ENCODE results near the gene RPL36A.

The RPL36A gene

DNA sequence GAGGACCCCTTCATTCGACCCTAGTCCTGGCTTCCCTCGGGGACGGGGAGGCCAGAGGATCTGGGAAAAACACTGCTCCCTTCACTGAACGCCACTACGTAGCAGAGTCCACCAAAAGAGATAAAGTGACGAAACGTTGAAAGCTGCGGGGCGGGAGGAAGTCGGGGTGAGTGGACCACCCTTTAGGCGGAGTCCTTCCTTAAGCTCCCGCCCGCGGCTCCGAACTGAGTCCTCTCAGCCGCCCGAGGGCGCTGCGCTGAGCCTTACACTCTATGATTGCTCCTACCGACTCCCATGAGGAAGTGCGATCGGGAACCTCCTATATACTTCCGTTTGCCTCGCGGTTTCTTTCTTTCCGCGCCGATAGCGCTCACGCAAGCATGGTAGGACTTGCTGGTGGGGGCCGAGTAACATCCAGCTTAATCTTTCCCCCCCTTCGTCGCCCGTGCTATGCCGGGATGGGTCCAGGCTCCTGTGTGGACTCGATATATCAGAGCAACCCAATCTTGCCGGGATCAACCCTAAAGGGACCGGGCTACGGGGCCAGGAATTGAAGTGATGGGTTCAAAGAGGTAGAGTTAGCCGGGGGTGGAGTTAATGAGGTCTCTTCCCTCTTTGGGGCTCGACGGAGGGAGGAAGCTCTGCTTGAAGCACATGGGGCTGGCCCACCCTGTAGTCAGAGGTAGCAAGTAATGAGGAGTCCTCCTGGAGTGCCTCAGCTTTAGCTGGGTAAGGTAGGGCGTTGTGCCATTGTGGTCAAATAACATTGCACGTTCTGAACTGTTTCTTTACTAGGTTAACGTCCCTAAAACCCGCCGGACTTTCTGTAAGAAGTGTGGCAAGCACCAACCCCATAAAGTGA, at the start of gene RPL36A:
TSS of gene RPL36A (plus strand) at position 348 of the 862 bp plus-strand sequence. CDS start at position 381, 33 bp downstream.
- DNase-seq: peak; percentile 96

DNA sequence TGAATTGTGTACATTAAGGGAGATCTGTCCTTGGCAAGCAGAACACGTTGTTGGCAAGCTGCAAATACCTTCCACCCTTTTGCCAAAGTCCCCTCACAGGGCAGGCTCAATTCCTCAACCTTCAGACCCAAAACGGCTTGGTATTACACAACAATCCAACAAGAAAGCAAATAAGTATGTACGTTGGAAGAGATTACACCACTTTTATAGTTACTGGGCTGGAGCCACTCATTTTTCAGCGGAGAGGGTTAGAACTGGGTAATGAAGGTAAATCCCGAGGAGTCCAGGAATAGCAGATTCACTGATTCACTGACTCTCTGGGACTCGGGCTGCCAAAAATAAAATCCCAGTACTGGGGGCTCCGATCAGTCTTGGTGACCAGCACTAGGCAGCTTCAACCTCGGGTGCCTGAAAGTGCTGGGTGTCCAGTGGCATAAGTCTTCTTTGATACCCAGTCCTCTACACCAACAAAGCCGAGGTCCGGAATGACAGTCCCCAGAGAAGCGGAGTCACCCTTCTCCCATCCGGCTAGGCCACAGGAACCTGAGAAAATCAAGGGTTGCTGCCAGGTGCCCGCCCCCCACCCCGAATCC, 42.9 kb upstream of the RPL36A start:
- no peak for DNase-seq

DNA sequence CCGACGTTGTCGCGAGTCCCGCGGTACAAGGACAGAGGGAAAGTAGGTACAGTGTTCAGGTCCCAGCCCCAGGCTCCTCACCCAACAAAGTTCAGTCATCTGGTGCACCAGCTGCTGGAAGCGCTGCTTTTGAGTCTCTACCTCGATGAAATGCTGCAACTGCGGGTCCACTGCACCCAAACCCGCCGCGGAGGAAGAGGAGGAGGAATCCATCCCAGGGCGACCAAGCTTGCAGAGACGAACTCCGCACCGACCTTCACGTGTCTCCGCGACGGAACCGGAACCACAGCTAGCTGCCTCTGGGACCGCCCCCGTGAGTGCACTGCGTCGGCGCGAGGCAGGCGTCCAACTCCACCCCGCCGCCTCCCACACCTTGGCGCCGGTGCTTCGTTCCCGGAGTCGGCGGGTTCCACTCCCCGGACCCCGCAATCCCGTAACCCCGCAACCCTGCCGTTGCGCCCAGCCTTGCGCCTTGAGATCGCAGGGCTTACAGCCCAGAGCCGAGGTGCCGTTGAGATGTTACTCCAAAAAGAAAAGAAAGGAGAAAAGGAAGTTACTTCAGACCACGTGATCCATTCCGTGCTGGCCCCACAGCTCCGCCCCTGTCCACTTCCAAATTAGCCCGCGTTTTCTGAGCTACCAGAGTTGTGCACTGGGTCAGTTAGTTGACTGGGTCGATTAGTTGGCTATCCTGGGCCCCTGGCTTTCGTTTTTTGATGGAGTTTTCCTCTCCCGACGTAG, 42.2 kb upstream of the RPL36A start, which contains the start of gene TIMM8A:
TSS of gene TIMM8A (minus strand) at position 291 of the 741 bp plus-strand sequence. CDS start at position 213, 78 bp downstream.
- peak; percentile 87 for DNase-seq

DNA sequence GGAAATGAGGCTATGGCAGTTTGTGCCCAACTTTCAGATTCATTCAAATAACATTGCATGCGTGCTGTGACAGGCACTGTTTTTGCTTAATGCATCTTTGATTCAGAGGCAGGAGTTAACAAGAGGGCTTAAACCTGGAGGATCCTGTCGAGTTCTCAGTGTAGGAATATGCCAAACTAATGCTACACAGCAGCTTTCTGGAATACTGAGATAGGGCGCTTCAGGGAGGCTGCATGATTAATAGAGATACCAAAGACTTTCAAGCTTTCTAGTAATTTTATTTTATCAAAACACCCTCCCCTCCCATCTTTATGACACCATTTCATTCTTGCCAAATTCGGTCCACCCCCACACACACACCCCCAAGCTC, 41.6 kb upstream of the RPL36A start:
- DNase-seq: no peak

DNA sequence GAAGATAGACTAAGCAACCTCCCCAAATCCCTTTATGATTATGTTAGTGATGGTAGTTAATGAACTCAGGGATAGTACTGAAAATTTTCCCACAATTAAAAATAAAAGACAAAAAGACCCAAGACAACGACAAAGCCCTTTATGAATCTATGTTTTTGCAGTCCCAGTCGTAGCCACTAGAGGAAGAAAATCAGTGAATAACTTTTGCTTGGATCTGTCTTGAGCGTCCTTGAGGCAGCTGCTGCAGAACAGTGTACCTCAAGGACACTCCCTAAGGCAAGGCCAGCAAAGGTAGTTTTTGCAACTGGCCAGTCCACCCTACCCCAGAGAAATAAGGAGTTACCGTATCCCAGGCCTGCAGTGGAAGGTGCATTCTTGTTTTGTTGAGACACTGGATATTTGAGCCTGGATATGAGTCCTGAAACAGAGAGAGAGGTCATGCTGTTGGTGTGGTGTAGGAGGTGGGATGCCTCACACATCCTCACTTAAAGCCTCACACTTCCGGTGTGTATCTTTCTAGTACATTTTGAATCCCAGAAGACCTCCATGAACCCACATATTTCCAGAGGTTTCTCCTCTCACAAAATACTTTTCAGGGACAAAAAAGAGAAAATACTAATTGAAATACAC, 33.5 kb upstream of the RPL36A start:
- DNase-seq: no peak

DNA sequence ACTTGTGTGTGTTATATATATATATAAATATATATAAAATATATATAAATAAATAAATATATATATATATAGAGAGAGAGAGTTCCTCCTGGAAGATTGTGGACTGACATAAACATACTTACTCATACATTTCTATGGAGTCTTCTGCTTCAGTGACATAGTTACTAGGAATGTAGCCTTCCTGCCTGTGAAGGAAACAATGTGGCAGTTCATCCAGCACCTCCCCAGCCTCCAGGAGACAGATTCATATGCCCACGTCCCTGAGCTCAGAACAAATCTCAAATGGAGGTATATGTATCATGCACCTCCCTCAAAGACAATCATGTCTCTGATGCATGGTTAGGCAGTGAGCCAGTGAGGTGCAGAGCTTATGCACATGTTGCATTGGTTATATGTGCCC, 30.8 kb upstream of the RPL36A start:
- no peak for DNase-seq

DNA sequence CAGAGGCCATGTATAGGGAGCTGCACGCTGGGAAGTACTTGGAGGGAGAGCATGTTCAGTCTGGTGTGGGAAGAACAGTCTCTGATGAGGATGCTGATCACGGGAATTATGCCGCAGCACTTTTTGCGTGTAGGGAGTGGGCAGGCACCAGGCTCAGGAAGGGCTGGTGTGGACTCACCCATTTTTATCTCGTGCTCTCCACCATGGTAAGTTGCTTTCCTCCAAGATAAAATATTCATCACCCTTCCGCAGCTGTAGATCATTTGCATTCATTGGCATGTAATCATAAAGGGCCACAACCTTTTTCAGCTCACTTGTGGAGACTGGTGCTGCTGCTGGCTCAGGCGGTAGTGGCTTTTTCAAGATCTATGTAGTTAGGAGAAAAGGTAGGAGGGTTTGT, 30.4 kb upstream of the RPL36A start:
- DNase-seq: no peak

DNA sequence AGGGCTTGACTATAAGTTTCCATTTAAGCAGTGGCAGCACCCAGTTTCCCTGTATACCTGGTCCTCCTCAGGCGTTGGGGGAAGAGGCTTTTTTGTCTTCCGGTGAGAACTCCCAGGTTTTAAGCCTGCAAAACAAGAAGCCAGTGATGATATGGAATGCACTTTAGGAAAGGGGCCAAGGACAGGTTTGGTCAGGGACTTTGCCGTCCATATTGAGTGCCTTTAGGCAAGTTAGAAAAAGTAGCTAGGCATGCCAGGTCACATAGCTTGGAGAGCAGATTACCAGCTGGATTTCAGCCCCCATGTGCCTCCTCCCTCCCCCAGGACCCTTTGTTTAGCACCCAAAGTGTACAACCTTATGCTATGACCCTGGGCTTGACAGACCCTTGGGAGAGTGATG, 28.7 kb upstream of the RPL36A start:
- no peak for DNase-seq

DNA sequence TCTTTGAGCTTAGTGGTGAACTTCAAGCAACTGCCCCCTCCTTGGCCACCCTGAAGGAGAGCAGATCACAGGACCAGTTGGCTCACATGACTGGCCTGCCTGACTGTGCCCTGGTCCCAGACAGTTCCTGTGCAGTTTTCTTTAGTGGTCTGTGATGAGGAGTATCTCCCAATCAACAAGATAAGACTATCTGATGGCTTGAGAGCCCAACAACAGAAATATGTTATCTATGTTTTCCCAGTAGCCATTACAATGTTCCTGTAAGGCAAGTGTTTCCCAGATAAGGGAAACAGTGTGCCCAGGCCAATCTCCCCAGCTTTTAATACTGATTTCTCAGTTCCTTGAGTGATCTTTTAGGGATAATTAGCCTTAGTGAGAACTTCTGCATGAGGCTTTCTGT, 28.1 kb upstream of the RPL36A start:
- no peak for DNase-seq

DNA sequence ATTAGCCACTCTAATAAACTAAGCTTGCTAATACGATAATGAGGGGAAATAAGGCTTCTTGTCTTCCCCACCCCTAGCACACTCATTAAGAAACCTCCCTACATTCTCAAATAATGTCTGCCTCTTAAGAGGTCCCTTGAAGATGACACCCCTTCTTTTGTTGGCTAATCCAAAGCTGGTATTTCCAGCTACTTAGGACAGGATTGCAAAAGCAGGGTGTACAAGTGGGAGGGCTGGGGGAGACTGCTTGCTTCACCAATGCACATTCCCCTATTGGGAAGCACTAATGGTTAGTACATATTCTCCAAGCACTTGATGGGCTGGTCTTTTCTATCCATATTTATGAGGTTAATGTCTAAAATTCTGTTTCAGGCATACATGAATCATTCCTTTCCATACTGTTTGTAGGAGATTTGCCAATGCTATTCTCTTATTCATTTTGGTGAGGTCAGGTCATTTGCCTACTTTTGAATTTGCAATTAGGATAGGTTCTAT, 25.5 kb upstream of the RPL36A start:
- no peak for DNase-seq

DNA sequence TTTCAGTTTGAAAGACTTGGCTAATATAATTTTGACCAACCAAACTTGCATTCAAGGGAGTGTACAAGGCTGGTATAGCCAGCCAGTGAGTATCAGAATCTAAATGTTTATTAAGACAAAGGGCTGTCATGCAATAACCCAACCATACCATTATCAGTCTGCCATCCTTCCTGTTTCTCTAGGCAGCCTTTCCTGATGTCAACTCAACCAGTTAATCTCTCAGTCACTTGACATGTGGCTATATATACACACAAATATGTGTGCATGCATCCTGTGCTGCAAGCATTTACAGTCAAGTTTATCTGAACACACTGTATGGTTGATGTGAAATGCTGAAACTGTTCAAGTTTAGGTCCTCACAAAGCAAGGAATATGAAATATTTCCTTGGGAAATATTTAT, 22.0 kb upstream of the RPL36A start:
- DNase-seq: no peak

DNA sequence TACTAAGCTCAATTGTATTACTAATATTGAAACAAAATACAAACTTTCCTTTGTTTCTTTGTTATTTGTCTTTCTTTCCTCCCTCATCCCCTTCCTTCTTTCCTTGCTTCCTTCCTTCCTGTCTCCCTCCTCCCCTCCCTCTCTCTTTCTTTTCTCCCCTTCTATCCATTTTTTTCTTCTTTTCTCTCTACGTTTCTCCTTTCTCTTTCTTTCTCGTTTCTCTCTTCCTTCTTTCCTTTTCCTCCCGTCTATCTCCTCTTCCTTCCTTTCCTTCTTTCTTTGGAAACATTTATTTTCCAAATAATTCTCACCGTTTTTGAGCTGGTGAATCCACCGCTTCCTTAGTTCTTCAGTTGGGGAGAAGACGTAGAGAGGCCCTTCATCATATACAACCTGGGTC, 21.1 kb upstream of the RPL36A start:
- DNase-seq: no peak

DNA sequence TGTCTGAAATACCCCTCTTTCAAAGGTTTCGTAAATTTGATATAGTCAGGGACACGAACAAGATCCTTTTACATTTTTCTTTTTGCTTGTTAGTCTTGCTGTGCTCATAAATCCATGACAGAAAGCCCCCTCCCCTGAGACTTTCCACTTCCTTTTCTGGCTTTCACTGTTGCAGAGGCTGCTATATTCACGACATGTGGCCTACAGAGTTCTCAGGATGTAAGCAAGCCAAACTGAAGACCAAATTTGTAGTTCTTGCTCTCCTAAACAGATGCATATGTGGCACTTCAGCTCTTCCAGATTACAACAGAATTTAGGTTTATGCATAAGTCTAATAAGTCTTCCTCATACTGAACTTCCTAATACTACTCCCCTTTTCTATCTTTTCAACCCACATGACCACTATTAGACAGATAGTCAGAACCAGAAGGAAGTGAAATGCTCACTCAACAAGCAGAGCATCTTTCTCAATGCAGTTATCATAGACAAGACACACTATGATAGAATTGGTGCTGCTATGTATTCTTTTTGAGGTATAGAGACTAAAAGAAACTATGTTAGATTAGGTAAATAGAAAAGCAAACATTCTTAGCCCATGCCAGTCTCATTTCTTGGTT, 19.8 kb upstream of the RPL36A start:
- no peak for DNase-seq

DNA sequence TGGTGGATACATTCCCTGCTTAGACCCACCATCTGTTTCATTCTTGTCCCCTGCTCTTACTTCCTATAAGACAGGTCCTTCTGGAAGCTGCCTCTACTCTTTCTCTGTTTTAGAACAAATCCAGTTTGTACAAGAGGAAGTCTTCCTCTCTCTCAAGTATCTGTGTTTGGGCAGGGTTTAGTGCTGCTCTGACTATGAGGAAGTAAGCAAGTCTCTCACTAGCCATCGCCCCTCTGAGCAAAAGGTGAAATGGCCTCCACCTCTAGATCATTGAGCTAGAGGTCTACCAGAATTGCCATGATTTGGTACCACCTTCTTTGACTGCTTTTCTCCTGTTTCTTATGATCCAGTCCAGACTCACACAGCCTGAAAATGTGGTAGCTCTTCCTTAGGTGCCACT, 13.3 kb upstream of the RPL36A start:
- DNase-seq: no peak

DNA sequence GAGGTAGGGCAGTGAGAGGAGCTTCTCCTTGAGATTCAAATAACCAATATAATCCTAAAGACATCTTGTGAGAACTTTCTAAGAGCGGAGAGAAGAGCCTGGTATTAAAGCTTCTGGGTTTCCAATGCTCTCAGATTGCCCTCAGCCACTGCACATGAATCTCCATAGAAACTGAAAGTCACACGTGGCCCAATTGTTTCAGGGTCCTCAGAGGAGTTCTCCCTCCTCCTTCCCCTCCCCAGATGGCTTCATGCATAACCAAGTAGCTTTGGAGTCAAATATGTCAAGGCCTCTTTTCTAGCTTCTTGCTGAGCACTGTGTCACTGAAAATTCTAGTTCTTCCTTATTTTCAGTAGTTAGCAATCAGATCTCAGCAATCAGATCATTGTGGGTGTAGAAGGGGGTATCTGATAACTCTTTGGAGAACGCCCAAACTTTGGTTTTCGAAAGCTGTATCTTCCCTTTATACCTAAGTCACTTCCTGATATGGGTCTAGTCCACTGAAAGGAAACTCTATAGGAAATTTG, 7.1 kb upstream of the RPL36A start:
- no peak for DNase-seq

DNA sequence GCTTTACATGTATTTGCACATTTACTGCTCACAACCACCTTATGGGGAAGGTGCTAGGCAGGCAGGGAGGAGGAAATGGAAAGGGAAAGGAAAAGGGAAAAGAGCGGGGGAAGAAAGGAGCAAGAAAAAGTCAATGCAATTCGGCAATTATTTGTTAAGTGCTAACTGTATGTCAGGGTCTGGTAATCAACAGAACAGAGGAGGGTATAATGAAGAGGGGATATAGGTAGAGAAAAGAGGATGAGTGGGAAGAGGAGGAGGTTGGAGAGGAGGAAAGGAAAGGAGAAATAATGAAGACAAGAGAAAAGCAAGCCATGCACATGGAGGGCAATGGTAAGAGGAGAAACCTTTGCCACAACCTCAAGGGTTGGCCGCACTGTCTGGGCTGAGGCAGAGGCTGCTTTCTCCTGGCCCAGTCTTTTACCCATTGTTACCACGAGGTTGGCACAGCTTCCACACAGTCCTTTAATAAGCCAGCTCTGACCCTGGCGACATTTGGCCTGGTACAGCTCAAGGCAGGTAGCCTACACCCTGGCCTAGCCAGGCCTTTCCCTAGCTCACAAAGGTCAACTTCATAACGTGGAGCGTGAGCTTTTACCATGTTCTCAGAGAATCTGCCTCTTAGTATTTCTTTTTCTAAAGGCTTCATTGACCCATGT, 5.7 kb upstream of the RPL36A start:
- no peak for DNase-seq

DNA sequence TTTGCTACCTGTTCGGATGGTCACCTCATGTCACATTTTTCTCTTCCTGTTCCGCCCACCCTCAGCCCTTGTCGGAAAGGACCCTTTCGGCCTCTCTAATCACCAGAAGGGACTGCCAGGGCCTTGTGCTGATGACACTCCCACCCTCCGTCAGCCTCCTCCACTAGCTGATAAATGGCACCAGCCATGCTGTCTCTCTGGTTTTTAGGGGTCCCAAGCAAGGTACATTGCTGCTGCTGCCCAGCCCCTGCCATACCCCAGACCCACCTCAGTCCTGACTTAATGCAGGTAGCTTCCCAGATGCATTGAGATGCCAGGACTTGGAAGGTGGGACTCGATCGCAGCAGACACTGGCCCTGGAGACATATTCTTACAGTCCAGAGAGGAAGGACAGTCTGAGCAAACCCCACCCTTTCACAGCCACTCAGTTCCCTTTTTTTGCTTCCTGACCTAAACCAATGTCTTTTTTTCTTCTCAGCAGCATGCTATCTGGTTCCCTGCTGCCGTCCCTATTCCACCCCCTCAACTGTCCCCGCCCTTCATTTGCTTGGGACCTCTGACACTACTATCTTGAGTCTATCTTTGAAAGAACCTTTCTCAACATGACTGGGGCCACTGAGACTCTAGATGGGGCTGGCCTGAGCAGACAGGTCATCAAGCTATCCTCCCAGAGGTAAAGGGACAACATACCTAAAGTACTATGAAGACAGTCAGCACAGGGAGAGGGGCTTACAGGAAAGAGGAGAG, 4.8 kb upstream of the RPL36A start, which contains the start of gene BTK:
TSS of gene BTK (minus strand) at position 397 of the 747 bp plus-strand sequence. CDS start 10,907 bp downstream, outside the sequence.
- no peak for DNase-seq

DNA sequence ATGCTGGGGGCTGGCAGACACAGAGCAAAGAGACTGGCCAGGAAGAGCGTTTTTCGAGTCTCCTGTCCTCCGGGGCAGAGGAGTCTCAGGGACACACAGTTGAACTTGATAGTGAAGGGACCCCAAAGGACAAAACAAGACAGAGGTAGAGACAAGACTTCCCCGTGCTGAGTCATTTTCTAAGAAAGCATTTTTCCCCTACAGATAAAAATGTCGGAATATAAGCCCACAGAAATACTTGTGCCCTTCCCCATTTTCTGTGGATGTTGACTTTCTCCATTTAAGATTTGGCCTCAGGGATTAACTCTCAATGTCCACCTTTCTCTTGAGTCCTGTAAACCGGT, 4.3 kb upstream of the RPL36A start:
- no peak for DNase-seq

DNA sequence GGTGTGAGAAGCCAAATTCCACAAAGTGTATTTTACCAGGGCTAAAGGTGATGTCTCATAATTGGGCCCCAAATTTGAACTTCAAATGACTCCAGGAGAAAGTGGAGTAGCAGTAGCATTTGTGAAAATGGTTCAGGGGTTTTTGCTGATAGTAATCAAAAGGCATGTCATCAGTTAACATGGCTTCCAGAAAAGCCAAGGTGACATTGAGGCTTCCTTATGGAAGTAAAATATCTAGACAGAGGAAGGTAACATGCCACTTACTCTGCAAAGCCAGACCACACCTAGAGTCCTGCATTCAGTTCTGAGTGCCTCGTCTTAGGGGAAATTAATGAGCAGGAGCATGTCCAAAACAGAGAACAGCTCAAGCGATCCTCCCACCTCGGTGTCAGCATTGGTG, 2.2 kb upstream of the RPL36A start:
- no peak for DNase-seq

DNA sequence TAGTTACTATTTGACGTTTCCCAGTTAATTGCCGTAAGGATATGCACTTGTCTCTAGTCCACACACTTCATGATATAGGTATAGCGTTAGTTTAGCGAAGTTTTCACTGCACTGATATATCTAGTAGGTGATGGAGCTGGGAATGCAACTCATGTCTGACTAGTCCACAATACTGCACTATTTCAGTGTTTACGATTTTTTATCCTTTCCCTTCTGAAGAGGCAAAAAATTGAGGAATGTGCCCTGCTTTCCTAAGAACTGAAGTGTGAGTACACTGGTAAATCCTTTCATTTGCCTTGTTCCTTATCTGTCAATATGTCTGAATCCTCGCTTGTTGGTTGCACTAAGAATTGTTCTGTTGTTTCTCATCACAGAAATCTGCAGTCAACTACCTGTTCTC, 1.0 kb downstream of the RPL36A start:
- DNase-seq: no peak
